ENCODE results near the gene TXN.

DNA sequence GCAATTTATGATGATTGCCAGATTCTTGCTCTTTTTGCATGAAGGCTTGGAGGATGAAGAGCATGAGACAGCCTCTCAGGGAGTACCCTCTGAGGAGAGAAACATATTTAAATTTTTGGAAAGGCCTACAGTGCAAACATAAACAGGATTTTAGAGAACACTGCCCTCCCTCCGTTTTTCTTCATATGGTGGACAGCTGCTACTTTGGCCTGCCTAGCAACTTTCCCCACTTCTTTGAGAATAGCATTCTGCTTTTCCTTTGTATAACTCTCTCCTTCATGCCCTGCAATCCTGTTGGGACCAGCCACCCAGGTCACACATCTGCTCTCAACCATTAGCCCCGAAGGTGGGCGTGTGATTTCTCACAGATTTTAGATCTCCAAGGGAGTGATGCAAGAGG lies 20.5 kb upstream of the TXN start:
- TF ChIP-seq PKNOX1 (IDR thresholded peaks at IDR 0.05) (no peak), FOXM1 (IDR thresholded peaks at IDR 0.05; ENCODE audit: borderline replicate concordance) (no peak), SP1 (IDR thresholded peaks at IDR 0.05) (no peak), L3MBTL2 (conservative IDR thresholded peaks at IDR 0.05) (no peak), ARNT (IDR thresholded peaks at IDR 0.05) (no peak), CTBP1 (IDR thresholded peaks at IDR 0.05; ENCODE audit: borderline replicate concordance) (no peak), BHLHE40 (IDR thresholded peaks at IDR 0.05; ENCODE audit: borderline replicate concordance) (no peak), NFRKB (IDR thresholded peaks at IDR 0.05) (no peak), FOXA1 (IDR thresholded peaks at IDR 0.05) (no peak), ZNF384 (IDR thresholded peaks at IDR 0.05) (no peak), LEF1 (IDR thresholded peaks at IDR 0.05; ENCODE audit: borderline replicate concordance) (no peak), FOXK2 (IDR thresholded peaks at IDR 0.05) (no peak)
